HUES48 (cell line): ENCODE results near the gene CEACAM19.

Experiments used
- H3K27ac ChIP-seq: one replicate; pipeline ENCODE4 v1.7.0; 2013; ENCODE audit warnings: low read depth, low read length, inconsistent platforms
- H3K27me3 ChIP-seq: 2 replicates; pipeline ENCODE4 v1.6.1; 2013; ENCODE audit warnings: mild to moderate bottlenecking, low read length; ENCODE audit not compliant: control insufficient read depth, insufficient read depth
- H3K36me3 ChIP-seq: 2 replicates; pipeline ENCODE4 v1.6.1; 2013; ENCODE audit warnings: low read length; ENCODE audit not compliant: control insufficient read depth, insufficient read depth
- H3K4me1 ChIP-seq: 2 replicates; pipeline ENCODE4 v1.6.1; 2013; ENCODE audit warnings: mild to moderate bottlenecking, low read length; ENCODE audit not compliant: control insufficient read depth, insufficient read depth
- H3K4me3 ChIP-seq: 2 replicates; pipeline ENCODE4 v1.5.1; 2013; ENCODE audit warnings: mild to moderate bottlenecking, low read depth, low read length
- H3K9ac ChIP-seq: 2 replicates; pipeline ENCODE4 v1.6.1; 2013; ENCODE audit warnings: mild to moderate bottlenecking, low read depth, low read length, moderate library complexity
- H3K9me3 ChIP-seq: 2 replicates; pipeline ENCODE4 v1.6.1; 2013; ENCODE audit warnings: low read length; ENCODE audit not compliant: control insufficient read depth, insufficient read depth

Gene CEACAM19

DNA sequence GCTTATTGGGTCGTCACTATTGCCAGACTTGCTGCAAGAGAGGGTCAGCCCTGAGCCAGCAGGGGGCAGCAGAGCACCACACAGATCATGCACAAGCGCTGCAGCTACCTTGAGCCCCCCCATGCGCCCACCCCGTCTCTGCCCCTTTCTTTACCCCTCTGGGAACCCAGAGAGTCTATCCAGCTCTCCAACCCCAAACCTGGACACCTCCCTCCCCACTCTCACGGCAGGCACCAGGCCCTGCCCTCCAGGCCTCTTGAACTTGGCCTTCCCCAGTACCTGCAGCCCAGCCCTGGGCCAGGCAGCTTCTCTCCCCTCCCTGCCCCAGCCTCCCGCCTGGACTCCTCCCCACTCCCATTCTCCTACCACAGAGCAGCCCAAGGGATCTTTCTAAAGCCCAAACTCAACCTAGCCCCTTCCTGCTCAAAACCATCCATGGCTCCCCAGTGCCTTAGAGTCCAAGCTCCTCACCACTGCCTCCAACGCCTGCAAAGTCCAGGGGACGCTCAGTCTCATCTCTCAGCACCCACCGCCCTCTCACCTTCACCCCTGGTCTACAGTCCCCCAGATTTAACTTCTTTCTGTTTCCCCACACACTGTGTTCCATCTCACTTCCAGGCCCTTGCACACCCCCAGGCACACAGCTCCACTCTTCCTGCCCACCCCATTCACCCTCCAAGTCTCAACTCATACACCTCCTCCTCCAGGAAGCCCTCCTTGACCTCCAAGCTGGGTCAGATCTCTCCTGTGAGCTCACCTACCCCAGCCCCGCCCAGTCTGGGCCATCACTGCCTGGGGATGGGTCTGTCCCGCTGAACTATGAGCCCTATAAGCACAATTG is 18.2 kb downstream of the CEACAM19 start:
- Histone ChIP-seq H3K9me3 (no peaks in the 10 kb centered on the region), H3K4me3 (no peak overlapping the region), H3K9ac (no peak overlapping the region), H3K36me3 (no peaks in the 10 kb centered on the region), H3K27ac (no peak overlapping the region), H3K4me1 (peaks cover 7% of the 10 kb centered on the region), H3K27me3 (no peaks in the 10 kb centered on the region)

DNA sequence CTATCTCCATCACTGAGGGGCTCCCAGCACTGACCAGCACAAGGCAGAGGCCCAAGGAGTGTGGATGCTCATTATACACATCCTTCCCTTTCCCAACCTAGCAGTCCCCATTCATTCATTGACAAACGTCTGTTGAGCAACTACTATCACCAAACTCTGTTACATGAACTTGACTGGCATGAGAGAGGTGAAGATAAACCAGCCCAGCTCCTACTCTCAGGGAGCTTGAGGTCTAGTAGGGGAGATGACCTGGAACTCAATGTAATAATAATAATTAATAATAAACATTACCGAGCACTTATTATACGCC is 18.8 kb downstream of the CEACAM19 start:
- Histone ChIP-seq H3K27me3 (no peaks in the 10 kb centered on the region), H3K4me1 (peaks cover 7% of the 10 kb centered on the region), H3K36me3 (no peaks in the 10 kb centered on the region), H3K9me3 (no peaks in the 10 kb centered on the region), H3K4me3 (no peak overlapping the region), H3K27ac (no peak overlapping the region), H3K9ac (no peak overlapping the region)

DNA sequence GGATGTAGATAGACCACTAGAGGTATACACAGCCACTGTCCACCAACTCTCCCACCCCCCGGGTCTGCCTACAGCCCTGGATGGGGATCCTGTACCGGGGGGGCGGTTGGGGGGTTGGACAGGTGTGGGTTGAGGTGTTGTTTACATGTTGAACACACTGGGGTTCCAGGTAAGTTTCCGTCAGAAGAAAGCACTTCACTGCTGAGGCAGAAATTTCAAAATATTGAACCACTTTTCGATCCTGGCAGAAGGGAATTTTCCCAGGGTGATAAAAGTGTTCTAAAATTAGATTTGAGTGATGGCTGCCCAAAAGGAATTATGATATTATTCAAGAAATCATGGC is 21.1 kb downstream of the CEACAM19 start:
- H3K4me1 ChIP-seq = peaks cover 7% of the 10 kb centered on the region
- H3K4me3 ChIP-seq = no peak overlapping the region
- no peaks in the 10 kb centered on the region for H3K27me3 ChIP-seq
- H3K9ac ChIP-seq = no peak overlapping the region
- no peaks in the 10 kb centered on the region for H3K36me3 ChIP-seq
- H3K9me3 ChIP-seq = no peaks in the 10 kb centered on the region
- no peak overlapping the region for H3K27ac ChIP-seq

DNA sequence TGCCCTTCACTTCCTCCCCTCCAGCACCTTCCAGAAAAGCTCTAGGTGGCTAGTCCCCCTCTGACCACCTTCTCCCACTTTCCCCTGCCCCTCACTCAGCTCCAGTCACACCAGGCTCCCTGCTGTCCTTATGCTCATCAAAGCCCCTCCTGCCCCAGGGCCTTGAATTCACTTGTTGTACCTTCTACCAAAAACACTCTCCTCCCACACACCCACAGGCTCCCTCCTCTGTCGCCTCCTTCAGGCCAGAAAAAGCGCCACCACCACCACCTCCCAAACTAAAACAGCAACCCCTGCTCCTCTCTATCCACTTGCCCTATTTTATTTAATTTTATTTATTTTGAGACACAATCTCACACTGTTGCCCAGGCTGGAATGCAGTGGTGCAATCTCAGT is 22.9 kb downstream of the CEACAM19 start:
- H3K36me3 ChIP-seq = no peaks in the 10 kb centered on the region
- no peak overlapping the region for H3K4me3 ChIP-seq
- H3K9ac ChIP-seq = no peak overlapping the region
- H3K27me3 ChIP-seq = no peaks in the 10 kb centered on the region
- peaks cover 5% of the 10 kb centered on the region for H3K4me1 ChIP-seq
- no peaks in the 10 kb centered on the region for H3K9me3 ChIP-seq
- H3K27ac ChIP-seq = no peak overlapping the region

DNA sequence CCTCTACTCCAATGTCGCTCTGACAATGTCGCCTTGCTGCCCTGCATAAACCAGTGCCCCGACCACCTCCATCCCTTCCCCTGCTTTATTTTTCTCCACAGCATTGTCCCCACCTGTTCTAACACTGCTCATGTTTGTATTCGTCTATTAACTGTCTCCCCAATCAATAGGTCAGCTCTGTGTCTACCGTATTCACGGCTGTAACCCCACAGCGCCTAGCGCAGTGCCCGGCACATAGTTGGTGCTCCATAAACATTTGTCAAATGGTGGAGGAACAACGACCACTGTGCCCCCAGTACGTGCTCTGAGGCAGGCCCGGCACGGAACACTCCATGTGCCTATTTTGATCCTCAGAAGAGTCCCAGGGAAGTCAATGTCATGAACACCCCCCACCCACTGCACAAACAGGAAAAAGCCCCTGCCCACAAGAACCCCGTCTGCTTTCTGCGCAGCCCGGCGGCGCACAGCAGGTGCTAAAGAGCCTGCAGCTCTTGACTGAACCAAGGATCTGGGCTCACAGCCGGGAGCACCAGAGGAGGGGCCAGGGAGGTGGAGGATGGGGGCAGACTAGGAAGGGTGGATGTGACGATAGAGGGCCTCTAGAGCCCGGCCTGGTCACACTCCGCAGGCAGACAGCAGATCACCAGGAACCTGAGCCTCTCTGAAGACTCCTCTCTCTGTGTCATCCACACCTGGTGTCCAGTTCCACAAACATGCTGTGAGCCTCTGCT is 25.8 kb downstream of the CEACAM19 start:
- Histone ChIP-seq H3K36me3 (no peaks in the 10 kb centered on the region), H3K4me1 (no peaks in the 10 kb centered on the region), H3K9me3 (no peaks in the 10 kb centered on the region), H3K9ac (no peak overlapping the region), H3K27ac (no peak overlapping the region), H3K4me3 (no peak overlapping the region), H3K27me3 (no peaks in the 10 kb centered on the region)

DNA sequence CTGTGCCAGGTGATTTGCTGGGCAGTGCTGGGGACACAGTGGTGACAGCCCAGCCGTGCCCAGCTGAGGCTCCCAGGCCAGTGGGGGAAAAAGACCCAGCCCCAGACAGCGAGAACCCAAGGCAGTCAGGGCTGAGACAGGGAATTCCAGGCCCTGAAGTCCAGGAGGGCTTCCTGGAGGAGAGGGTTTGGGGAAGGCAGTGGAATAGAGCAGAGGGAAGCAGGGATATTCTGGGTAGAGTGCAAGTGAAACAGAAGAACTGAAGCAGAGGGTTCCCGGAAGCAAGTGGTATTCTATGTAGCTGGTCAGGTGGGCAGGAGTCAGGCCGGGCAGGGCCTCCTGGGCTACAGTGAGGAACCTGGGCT is 26.4 kb downstream of the CEACAM19 start:
- H3K9ac ChIP-seq = no peak overlapping the region
- H3K36me3 ChIP-seq = no peaks in the 10 kb centered on the region
- H3K27ac ChIP-seq = no peak overlapping the region

DNA sequence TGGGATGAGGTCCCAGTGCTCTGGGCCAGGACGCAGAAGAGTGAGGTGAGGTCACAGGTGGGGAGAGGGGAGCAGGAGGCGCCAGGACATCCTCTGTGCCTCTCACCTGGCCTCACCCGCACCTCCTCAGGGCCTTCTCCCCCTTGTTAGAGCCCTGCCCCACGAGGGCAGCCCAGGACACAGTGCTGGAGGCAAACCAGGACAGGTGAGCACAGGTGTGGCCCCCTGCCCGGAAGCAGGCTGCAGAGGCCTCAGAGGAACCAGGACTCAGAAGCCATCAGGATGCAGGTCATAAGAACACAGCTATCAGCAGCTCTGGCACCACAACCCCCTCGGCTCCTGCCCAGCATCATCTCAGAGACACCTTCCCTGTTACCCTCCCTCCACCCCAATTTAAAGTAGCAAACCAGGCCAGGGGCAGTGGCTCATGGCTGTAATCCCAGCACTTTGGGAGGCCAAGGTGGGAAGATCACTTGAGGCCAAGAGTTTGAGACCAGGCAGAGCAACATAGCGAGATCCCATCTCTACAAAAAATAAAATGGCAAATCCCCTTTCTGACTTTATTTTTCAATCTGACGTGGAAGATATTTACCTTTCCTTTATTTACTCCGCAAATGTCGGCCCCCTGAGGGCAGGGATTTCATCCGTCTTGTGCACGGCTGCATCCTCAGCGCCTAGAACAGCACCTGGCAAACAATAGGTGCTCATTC is 27.4 kb downstream of the CEACAM19 start, which contains the start of gene CEACAM16:
Gene CEACAM16, plus strand, starts transcription at position 660 of the 710 bp plus-strand sequence. CDS start 2,306 bp downstream, outside the sequence.
- Histone ChIP-seq H3K27me3 (no peaks in the 10 kb centered on the region), H3K9ac (no peak within 1 kb of the TSS), H3K4me1 (no peaks in the 10 kb centered on the region), H3K4me3 (no peak within 1 kb of the TSS), H3K9me3 (no peaks in the 10 kb centered on the region), H3K36me3 (no peaks in the 10 kb centered on the region), H3K27ac (no peak within 1 kb of the TSS)

More for the DNA sequence above, 26.4 kb downstream of the CEACAM19 start:
- no peak overlapping the region for H3K4me3 ChIP-seq
- no peaks in the 10 kb centered on the region for H3K4me1 ChIP-seq
- no peaks in the 10 kb centered on the region for H3K9me3 ChIP-seq
- no peaks in the 10 kb centered on the region for H3K27me3 ChIP-seq

DNA sequence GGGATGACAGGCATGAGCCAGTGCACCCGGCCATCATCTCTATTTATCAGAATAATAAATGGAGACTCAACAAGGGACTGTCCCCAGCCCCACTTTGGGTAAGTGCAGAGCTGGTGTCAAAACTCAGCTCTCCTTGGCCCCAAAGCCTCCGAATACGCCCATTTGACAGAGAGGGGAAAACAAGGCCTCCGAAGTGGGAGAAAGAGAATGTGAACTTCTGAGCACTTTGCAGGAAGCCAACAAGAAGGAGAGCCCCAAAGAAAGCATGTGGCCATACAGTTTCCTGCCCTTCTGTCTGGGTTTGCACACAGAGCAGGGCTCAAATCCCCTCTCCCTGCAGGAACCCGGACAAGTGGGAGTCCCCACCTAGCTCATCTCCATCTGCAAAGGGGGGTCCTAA is 29.3 kb downstream of the CEACAM19 start:
- Histone ChIP-seq H3K4me3 (no peak overlapping the region), H3K9ac (no peak overlapping the region), H3K27me3 (no peaks in the 10 kb centered on the region), H3K27ac (no peak overlapping the region), H3K9me3 (no peaks in the 10 kb centered on the region), H3K36me3 (no peaks in the 10 kb centered on the region), H3K4me1 (no peaks in the 10 kb centered on the region)

DNA sequence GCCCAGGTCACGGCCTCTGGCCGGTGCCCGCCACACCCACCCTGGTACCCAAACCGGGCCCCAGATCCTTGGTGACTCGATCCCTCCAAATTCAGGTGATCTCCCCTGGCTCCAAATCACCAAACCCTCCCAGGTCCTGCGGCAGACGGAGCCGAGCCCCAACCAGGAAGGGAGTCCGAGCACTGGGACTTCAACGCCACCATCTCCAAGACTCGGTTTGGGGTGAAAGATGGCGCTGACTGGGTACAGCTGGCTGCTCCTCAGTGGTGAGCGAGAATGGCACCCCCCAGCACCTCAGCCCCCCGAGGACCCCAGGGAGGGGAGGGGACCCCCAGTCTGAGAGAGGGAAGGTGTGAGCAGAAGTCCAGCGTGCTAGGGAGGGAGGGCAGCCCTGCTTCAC is 29.9 kb downstream of the CEACAM19 start:
- no peaks in the 10 kb centered on the region for H3K9me3 ChIP-seq
- no peak overlapping the region for H3K9ac ChIP-seq
- H3K27ac ChIP-seq = no peak overlapping the region
- no peak overlapping the region for H3K4me3 ChIP-seq
- no peaks in the 10 kb centered on the region for H3K4me1 ChIP-seq
- H3K27me3 ChIP-seq = no peaks in the 10 kb centered on the region
- no peaks in the 10 kb centered on the region for H3K36me3 ChIP-seq

DNA sequence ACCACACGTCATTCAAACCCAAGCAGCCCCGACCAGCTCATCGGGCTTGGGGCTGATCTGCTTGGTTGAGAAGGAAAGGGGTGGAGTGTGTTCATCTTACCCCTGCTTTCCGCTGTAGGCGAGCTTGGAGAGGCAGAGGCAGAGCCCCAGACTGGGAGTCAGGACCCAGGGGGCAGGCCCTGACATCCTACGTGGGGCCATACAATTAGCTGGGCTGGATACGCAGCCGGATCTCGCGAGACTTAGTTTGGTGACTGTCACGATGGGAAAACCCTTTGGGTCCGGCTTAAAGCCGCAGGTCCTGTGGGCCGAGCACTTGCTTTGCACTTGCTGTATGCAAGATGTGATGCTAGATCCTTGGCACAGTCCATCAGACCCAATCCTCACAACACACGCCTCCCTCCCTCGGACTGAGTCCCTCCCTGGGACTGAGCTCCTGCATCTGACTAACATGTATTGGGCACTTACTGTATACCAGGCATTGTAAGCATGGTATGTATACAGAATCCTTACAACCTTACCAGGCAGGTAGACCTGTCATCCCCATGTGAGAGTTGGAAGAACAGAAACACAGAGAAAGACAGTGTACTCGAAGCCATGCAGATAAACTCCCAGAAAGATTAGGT is 31.4 kb downstream of the CEACAM19 start:
- H3K9ac ChIP-seq = no peak overlapping the region
- H3K27me3 ChIP-seq = no peaks in the 10 kb centered on the region
- no peak overlapping the region for H3K27ac ChIP-seq
- no peaks in the 10 kb centered on the region for H3K36me3 ChIP-seq
- H3K4me3 ChIP-seq = no peak overlapping the region
- H3K9me3 ChIP-seq = no peaks in the 10 kb centered on the region
- H3K4me1 ChIP-seq = no peaks in the 10 kb centered on the region
